ENCODE measurements around the gene FUT9.

GRCh38 chr6:96086745-96087144, 71.0 kb downstream of the FUT9 start:
- TF ChIP-seq ZNF274 (IDR thresholded peaks at IDR 0.05; ENCODE audit: low read depth, low read length) (no peak), YY1 (IDR thresholded peaks at IDR 0.05; ENCODE audit: insufficient read depth, insufficient read length) (no peak)

Data from NT2/D1 (cell line).